GM12801 (cell line): ENCODE measurements around the gene TRIM50.

Experiments
- CTCF ChIP-seq: IDR thresholded peaks from one replicate; pipeline ENCODE4 v1.5.1; 2011; ENCODE audit warnings: control low read depth; ENCODE audit not compliant: insufficient read length; ENCODE audit errors: extremely low read depth

The TRIM50 gene

DNA sequence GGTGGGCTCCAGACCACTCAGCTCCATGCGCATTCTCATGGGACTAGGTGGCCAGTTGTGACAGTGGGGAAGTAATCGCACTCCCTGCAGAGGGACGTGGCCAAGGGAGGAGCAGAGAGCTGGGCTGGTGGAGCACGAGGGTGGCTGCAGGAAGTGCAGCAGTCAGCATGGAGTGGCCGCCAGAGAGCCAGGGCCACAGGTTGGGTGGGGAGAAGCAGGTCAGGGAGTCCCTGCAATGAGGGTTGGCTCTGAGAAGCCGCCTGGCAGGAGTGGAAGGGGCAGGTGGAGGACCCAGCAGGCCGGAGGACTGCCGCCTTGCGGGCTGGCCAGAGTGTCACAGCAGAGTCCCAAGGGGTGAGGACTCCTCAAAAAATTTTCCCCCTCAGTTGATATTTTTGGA is 26.3 kb upstream of the TRIM50 start:
- TF ChIP-seq CTCF = no peak

GRCh38 chr7:73353243-73353642 is 25.4 kb upstream of the TRIM50 start:
- TF ChIP-seq CTCF = no peak

- TF ChIP-seq CTCF = no peak
These were observed 24.9 kb upstream of the TRIM50 start for GRCh38 chr7:73352784-73353183.

GRCh38 chr7:73351447-73352167 is 23.7 kb upstream of the TRIM50 start:
- no peak for TF ChIP-seq CTCF

DNA sequence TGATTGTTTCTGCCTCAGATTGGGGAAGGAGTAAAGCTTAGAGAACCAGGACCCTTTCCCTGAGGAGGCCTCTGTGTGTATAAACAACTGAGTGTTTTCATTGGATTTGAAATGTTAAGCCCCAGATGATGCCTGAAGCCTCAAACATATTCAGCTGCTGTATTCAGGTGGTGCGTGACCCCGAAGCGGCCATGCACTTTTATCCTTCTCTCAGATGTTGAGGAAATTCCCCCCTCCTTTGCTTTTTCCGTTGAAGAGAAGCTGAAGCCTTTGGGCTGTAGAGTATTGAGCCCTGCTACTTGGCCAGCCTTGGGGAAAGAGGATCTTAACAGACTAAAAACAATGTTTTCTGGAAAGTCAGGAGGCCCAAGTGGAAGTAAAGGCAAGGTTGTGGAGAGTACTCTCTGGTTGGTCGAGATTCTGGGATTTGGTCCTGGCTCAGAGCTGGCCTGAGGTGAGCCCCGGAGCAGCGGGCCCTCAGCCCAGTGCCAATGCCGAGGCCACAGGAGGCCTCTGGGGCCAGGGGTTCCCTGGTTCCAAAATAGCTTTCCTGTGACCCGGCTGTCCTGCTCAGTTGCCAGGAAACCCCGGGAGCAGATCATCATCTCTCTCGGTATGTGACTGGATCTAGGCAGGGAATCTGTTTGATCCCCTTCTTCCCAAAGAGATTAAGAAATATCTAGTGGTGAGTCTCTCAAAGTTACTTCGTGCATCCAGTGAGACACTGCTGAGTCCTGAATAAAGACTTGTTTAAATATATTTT is 22.6 kb upstream of the TRIM50 start:
- no peak for TF ChIP-seq CTCF

- TF ChIP-seq CTCF = no peak
These were observed 21.9 kb upstream of the TRIM50 start for GRCh38 chr7:73349763-73350162.

GRCh38 chr7:73345951-73346350 is 18.1 kb upstream of the TRIM50 start:
- no peak for TF ChIP-seq CTCF
